GM19467 (cell line): ENCODE results near the gene SUCLG1.
"Not testable (repeated sequence)": the region's sequence is repeated elsewhere in the genome, so short reads cannot be mapped to it uniquely, and the experiment has no call there.

ENCODE experiments used
- ATAC-seq: cut with Tn5 transposase; IDR thresholded peaks from one replicate; pipeline ENCODE4 v1.9.1; 2021; ENCODE audit warnings: mild to moderate bottlenecking, moderate library complexity; ENCODE audit not compliant: unreplicated experiment

SUCLG1 gene

GRCh38 chr2:84424152-84424551 lies 34.9 kb downstream of the SUCLG1 start:
- ATAC-seq = no peak

GRCh38 chr2:84421791-84422190 lies 37.3 kb downstream of the SUCLG1 start:
- no peak for ATAC-seq

DNA sequence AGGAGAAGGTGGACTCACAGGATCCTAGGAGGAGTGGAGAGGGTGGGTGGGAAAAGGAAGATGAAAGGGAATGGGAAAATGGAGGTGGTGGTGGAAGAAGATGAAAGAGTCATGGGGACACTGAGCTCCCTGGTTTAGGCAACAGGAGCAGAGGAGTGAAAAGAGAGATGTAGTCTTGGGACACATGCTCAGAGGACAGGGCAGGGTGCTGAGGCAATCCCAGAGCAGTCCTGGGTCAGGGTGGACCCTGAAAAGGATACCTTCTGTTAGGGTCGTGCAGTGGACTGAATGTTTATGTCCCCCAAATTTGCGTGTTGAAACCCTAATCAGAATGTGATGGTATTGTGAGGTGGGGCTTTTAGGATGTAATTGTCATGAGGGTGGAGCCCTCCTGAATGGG lies 37.9 kb downstream of the SUCLG1 start:
- ATAC-seq = no peak

DNA sequence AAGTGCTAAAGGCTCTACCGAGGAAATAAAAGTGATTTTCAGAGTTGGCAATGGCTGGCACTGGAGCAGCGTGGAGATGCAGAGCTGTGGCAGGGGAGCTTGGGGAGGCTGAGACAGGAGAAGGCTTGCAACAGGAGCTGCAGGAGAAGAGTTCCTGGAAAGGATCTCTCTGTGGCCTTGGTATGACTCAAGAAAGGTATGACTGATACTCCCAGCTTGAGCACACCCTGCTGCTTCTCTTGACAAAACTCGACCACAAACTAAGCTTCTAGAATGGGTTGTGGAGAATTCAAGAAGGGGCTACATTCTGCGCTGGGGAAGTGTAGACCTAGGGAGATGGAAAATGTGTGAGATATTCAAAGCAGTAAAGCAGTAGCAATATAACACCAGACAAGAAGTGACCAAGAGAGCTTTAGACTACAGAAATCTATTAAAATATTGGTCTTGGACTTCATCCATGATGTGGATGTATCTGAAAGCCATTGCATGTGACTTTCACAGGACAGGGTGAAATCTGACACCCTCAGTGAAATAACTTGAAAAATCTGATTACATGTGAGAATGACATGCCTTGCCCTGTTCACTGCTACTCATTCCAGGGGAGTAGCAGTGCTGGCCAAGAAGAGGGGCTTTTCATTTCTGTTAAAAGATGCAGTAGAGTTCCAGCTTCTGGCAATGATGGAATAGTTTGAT lies 41.5 kb downstream of the SUCLG1 start:
- no peak for ATAC-seq

GRCh38 chr2:84409531-84409930 lies 49.5 kb downstream of the SUCLG1 start:
- ATAC-seq = no peak

DNA sequence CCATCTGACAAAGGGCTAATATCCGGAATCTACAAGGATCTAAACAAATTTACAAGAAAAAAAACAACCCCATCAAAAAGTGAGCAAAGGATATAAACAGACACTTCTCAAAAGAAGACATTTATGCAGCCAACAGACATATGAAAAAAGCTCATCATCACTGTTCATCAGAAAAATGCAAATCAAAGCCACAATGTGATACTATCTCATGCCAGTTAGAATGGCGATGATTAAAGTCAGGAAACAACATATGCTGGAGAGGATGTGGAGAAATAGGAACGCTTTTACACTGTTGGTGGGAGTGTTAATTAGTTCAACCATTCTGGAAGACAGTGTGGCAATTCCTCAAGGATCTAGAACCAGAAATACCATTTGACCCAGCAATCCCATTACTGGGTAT lies 57.0 kb downstream of the SUCLG1 start:
- not testable (repeated sequence) for ATAC-seq

DNA sequence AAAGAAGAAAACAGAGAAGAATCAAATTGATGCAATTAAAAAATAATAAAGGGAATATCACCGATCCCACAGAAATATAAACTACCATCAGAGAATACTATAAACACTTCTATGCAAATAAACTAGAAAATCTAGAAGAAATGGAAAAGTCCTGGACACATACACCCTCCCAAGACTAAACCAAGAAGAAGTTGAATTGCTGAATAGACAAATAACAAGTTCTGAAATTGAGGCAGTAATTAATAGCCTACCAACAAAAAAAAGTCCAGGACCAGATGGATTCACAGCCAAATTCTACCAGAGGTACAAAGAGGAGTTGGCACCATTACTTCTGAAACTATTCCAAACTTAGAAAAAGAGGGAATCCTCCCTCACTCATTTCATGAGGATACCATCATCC lies 59.2 kb downstream of the SUCLG1 start:
- not testable (repeated sequence) for ATAC-seq

DNA sequence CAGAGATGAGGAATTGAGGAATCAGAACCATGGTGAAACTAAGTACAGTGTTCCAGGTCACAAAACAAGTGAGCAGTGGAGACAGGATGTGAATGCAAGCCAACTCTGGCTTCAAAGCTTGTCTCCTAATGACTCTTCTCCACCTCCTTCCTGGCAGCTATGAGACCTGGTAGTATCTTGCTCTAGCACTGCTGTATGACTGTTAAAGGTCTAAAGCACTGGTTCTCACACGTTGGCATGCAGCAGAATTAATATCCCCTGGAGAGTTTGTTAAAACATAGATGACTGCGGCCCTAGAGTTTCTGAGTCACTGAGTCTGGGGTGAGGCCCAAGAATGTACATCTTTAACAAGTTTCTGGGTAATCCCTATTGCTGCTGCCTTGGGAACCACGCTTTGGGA lies 63.3 kb downstream of the SUCLG1 start:
- ATAC-seq = no peak

GRCh38 chr2:84394628-84395027 lies 64.5 kb downstream of the SUCLG1 start:
- no peak for ATAC-seq

DNA sequence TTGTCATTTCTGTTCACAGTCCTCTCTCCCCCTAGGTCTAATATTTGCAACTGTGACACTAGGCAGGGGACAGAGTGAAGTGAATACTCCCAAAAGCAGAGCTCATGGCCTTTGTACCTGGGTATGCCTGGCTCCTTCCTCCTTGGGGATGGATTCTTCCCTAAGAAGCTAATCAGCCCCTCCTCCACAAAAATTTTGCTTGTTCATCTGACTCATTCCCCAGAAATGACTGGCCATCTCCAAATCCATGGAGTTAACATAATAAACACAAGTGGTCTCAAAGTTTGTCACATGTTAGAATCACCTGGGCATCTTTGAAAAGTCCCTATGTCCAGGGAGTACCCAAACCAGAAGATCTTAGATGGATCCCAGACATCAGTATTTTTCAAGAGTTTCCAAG lies 65.3 kb downstream of the SUCLG1 start:
- no peak for ATAC-seq

GRCh38 chr2:84389794-84390193 lies 69.3 kb downstream of the SUCLG1 start:
- ATAC-seq = no peak

DNA sequence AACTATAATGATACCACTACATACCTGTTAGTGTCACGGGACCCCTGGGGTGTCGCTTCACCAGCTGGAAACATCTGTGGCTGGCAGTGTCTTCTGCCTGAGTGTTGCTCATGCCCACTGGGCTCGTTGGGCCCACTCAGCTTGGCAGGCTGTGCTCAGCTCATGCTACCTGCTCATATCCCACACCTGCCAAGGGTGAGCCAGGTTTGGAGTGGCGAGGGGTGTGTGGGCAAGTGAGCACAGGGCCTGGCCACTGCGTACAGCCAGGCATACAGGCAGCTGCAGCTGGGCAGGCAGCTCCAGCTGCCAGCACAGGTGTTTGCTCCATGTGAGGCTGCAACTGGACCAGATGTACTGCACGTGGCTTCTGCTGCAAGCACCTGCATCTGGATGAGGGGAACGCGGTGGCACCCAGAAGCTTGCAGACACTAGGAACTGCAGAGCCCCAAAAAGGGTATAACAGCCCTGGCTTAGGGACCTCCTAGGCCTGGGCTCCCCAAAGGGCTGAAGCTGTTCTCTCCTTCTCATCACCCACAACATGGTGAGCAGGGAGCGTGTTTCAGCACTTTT lies 70.1 kb downstream of the SUCLG1 start:
- no peak for ATAC-seq

GRCh38 chr2:84388133-84388532 lies 70.9 kb downstream of the SUCLG1 start:
- ATAC-seq = no peak

- no peak for ATAC-seq
Observed at GRCh38 chr2:84386336-84387040, 72.6 kb downstream of the SUCLG1 start.

- no peak for ATAC-seq
Observed at GRCh38 chr2:84383271-84383670, 75.8 kb downstream of the SUCLG1 start.

DNA sequence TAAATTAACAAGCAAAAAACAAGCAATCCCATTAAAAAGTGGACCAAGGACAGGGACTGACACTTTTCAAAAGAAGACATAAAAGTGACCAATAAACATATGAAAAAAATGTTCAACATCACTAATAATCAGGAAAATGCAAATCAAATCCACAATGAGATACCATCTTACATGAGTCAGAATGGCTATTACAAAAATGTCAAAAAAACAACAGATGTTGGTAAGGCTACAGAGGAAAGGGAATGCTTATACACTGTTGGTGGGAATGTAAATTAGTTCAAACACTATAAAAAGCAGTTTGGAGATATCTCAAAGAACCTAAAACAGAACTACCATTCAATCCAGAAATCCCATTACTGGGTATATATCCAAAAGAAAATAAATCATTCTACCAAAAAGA lies 78.2 kb downstream of the SUCLG1 start:
- no peak for ATAC-seq

- no peak for ATAC-seq
Observed at GRCh38 chr2:84378960-84379359, 80.1 kb downstream of the SUCLG1 start.

DNA sequence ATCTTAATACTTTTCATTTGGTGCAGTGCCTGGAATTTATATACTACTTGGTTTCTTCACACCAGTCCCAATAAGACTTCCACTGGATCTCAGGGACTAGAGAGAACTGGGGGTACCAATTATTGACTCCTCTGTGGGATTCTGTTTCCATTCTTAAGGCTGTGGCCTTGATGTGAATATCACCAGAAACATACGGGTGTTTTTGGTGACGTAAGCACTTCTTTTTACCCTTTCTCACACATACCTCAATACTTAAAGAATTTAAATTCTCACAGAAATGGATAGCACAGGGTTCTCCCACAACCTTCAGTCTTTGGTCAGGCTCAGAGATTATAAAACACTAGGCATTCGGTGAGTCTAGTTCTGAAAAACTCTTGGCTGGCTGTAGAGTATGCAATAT lies 84.1 kb downstream of the SUCLG1 start:
- no peak for ATAC-seq

- ATAC-seq = no peak
Observed at GRCh38 chr2:84373866-84374265, 85.2 kb downstream of the SUCLG1 start.
